ENCODE results near the gene CTBP2. TPM values are rescaled to one million over a fixed set of nuclear protein-coding genes. Genes with fewer than 3 reads are reported as not detected.

CTBP2 gene
- total and polyA plus RNA-seq, 4 donors = 3.4 to 59.2 (median 5.5) TPM

GRCh38 chr10:125011171-125011925 is 149.0 kb downstream of the CTBP2 start:
- TF ChIP-seq NR2F2 (IDR thresholded peaks at IDR 0.05) (no peak), GABPA (IDR thresholded peaks at IDR 0.05 in 1 of 2, conservative IDR thresholded peaks at IDR 0.05 in 1 of 2) (no peak)
- H3K4me3 ChIP-seq (ENCODE audit: low read depth in 1 of 3, low read length in 3 of 3) = no peak overlapping the region
- peaks cover 0 to 4% (median under 1%) of the 10 kb centered on the region in 4 donors for H3K4me1 ChIP-seq (ENCODE audit: control insufficient read depth in 4 of 4, insufficient read depth in 4 of 4, low read length in 3 of 4)
- WGBS = 90% methylated on average over 16 of the region's 16 CpGs
- DNase-seq (ENCODE audit: low spot score) = no peak
- H3K9me3 ChIP-seq (ENCODE audit: control insufficient read depth in 4 of 4, low read length in 3 of 4) = no peaks in the 10 kb centered on the region
- no peak overlapping the region for H3K27ac ChIP-seq (ENCODE audit: low read depth in 1 of 2, low read length in 2 of 2)
- H3K36me3 ChIP-seq (ENCODE audit: control insufficient read depth in 4 of 4, insufficient read depth in 3 of 4, low read depth in 1 of 4, low read length in 3 of 4) = no peaks in the 10 kb centered on the region
- no peaks in the 10 kb centered on the region for H3K27me3 ChIP-seq (ENCODE audit: control insufficient read depth in 4 of 4, insufficient read depth in 4 of 4, low read length in 3 of 4)
- H3K9ac ChIP-seq (ENCODE audit: low read depth in 1 of 2, low read length in 2 of 2) = no peak overlapping the region

- H3K4me3 ChIP-seq (ENCODE audit: low read depth in 1 of 3, low read length in 3 of 3) = no peak overlapping the region
- WGBS = 93% methylated on average over 5 of the region's 5 CpGs
These were observed 150.0 kb downstream of the CTBP2 start for GRCh38 chr10:125010362-125010761.

More at GRCh38 chr10:125010362-125010761, 150.0 kb downstream of the CTBP2 start:
- Histone ChIP-seq H3K9ac (ENCODE audit: low read depth in 1 of 2, low read length in 2 of 2) (no peak overlapping the region), H3K9me3 (ENCODE audit: control insufficient read depth in 4 of 4, low read length in 3 of 4) (no peaks in the 10 kb centered on the region), H3K27ac (ENCODE audit: low read depth in 1 of 2, low read length in 2 of 2) (no peak overlapping the region), H3K36me3 (ENCODE audit: control insufficient read depth in 4 of 4, insufficient read depth in 3 of 4, low read depth in 1 of 4, low read length in 3 of 4) (no peaks in the 10 kb centered on the region), H3K4me1 (ENCODE audit: control insufficient read depth in 4 of 4, insufficient read depth in 4 of 4, low read length in 3 of 4) (peaks cover 0 to 4% (median under 1%) of the 10 kb centered on the region in 4 donors), H3K27me3 (ENCODE audit: control insufficient read depth in 4 of 4, insufficient read depth in 4 of 4, low read length in 3 of 4) (no peaks in the 10 kb centered on the region)
- TF ChIP-seq, protein P1, sequence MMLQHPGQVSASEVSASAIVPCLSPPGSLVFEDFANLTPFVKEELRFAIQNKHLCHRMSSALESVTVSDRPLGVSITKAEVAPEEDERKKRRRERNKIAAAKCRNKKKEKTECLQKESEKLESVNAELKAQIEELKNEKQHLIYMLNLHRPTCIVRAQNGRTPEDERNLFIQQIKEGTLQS (IDR thresholded peaks at IDR 0.05) = no peak
- TF ChIP-seq FOXA1 (IDR thresholded peaks at IDR 0.05) (no peak), HNF4A (conservative IDR thresholded peaks at IDR 0.05) (no peak), CTCF (IDR thresholded peaks at IDR 0.05; ENCODE audit: low read depth, low read length, missing input control) (no peak), JUND (IDR thresholded peaks at IDR 0.05) (no peak), RXRA (IDR thresholded peaks at IDR 0.05) (no peak), GABPA (IDR thresholded peaks at IDR 0.05 in 1 of 2, conservative IDR thresholded peaks at IDR 0.05 in 1 of 2) (no peak), YY1 (IDR thresholded peaks at IDR 0.05) (no peak), RAD21 (IDR thresholded peaks at IDR 0.05) (no peak), FOXA2 (IDR thresholded peaks at IDR 0.05) (no peak), SP1 (IDR thresholded peaks at IDR 0.05) (no peak), NR2F2 (IDR thresholded peaks at IDR 0.05) (no peak), HNF4G (IDR thresholded peaks at IDR 0.05) (no peak), EGR1 (IDR thresholded peaks at IDR 0.05; ENCODE audit: low read depth in 2 of 2) (no peak), TAF1 (conservative IDR thresholded peaks at IDR 0.05) (no peak), ZBTB33 (IDR thresholded peaks at IDR 0.05) (no peak)
- TF ChIP-seq, protein P2, sequence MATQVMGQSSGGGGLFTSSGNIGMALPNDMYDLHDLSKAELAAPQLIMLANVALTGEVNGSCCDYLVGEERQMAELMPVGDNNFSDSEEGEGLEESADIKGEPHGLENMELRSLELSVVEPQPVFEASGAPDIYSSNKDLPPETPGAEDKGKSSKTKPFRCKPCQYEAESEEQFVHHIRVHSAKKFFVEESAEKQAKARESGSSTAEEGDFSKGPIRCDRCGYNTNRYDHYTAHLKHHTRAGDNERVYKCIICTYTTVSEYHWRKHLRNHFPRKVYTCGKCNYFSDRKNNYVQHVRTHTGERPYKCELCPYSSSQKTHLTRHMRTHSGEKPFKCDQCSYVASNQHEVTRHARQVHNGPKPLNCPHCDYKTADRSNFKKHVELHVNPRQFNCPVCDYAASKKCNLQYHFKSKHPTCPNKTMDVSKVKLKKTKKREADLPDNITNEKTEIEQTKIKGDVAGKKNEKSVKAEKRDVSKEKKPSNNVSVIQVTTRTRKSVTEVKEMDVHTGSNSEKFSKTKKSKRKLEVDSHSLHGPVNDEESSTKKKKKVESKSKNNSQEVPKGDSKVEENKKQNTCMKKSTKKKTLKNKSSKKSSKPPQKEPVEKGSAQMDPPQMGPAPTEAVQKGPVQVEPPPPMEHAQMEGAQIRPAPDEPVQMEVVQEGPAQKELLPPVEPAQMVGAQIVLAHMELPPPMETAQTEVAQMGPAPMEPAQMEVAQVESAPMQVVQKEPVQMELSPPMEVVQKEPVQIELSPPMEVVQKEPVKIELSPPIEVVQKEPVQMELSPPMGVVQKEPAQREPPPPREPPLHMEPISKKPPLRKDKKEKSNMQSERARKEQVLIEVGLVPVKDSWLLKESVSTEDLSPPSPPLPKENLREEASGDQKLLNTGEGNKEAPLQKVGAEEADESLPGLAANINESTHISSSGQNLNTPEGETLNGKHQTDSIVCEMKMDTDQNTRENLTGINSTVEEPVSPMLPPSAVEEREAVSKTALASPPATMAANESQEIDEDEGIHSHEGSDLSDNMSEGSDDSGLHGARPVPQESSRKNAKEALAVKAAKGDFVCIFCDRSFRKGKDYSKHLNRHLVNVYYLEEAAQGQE (IDR thresholded peaks at IDR 0.05) = no peak
- TF ChIP-seq, protein P3, sequence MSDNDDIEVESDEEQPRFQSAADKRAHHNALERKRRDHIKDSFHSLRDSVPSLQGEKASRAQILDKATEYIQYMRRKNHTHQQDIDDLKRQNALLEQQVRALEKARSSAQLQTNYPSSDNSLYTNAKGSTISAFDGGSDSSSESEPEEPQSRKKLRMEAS (IDR thresholded peaks at IDR 0.05) = no peak
- DNase-seq (ENCODE audit: low spot score) = no peak
